Renal cortical epithelial cell (primary cell): ENCODE measurements around the gene RPL26. TPM values are rescaled to one million over a fixed set of nuclear protein-coding genes. Genes with fewer than 3 reads are reported as not detected.
"Not testable (repeated sequence)": the region's sequence is repeated elsewhere in the genome, so short reads cannot be mapped to it uniquely, and the experiment has no call there.

ENCODE experiments used
- DNase-seq: peaks from one replicate; pipeline ENCODE4 v3.0.0-alpha.2; 2011; ENCODE audit warnings: low read depth
- total RNA-seq: library from RNA; depleted of rRNA; stranded (reverse); fragments of >200 nt; gene quantifications from 2 replicates; pipeline ENCODE4 v1.2.3, GENCODE V29; 2014

The RPL26 gene
- total RNA-seq, 1 donor from 2014 or later: 4,087 TPM

GRCh38 chr17:8394497-8394896, 11.5 kb upstream of the RPL26 start:
- not testable (repeated sequence) for DNase-seq

- DNase-seq: peak; percentile 77
These were observed 10.7 kb upstream of the RPL26 start for GRCh38 chr17:8393470-8394231.

- no peak for DNase-seq
These were observed 9.9 kb upstream of the RPL26 start for GRCh38 chr17:8392674-8393469.

DNA sequence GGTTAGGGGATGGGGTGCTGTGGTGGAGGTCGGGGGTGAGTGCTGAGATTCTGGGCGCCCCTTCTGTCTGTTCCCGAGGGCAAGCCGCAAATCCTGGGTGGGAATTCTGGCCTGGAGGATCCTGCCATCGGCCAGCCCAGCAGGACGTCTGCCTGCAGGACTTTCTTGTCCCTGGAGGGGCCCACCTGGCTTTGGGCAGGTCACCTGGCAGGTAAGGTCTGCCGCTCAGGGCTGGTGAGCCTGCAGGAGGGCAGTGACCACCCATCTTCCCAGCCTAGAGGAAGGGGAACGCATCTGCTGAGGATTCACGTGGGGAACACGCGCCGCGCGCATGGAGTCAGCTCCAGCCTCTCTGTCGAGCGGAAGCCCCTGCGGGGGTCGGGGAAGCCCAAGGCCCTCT, 9.3 kb upstream of the RPL26 start:
- no peak for DNase-seq

GRCh38 chr17:8391711-8392110, 8.7 kb upstream of the RPL26 start:
- peak; percentile 13 for DNase-seq

GRCh38 chr17:8387914-8388651, 5.1 kb upstream of the RPL26 start:
- no peak for DNase-seq

DNA sequence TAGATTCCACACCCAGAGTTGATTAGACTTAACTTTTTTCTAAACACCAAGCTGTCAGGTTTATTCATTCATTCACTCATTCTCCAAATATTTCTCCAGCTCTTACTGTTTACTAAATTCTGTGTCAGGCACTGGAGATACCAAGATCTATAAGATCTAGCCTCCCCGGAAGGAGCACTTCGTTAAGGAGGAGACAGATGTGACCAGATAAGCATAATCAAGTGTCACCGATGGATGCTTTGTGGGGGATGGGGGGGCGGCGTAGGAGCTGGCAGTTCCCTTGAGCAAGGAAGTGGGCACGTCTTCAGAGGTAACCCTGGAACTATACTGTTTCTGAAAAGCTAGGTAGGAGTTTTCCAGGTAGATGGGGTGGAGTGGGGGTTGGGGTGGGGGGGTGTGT, 3.8 kb upstream of the RPL26 start:
- DNase-seq: no peak

DNA sequence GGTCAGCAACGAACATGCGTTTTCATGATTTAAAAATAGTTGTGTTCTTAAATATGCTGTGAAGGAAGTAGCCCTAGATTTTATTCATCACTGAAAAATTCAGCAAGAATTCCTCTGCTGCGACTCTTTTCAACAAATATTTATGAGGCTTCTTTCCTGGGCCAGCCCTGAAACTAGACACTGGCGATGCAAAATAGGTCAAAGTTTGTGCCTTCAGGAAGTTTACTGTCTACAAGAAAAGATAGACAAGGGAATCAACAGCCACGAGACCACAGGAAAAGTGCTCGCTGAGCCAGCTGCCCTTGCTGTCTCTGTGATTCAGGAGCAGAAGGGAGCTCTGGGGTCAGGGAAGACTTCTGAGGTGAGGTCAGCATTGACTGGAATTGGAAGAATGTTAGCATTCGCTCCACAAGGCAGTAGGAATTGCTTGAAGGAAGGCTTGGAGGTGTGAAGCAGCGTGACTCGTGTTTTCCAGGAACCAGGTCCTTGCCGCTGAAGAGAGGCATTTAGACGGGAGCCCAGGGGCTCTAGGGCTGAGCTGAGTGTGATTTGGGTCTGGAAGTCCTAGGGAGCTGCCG, 1.9 kb upstream of the RPL26 start:
- peak; percentile 94 for DNase-seq

- no peak for DNase-seq
These were observed 182 bp downstream of the RPL26 start for GRCh38 chr17:8382880-8383142.

DNA sequence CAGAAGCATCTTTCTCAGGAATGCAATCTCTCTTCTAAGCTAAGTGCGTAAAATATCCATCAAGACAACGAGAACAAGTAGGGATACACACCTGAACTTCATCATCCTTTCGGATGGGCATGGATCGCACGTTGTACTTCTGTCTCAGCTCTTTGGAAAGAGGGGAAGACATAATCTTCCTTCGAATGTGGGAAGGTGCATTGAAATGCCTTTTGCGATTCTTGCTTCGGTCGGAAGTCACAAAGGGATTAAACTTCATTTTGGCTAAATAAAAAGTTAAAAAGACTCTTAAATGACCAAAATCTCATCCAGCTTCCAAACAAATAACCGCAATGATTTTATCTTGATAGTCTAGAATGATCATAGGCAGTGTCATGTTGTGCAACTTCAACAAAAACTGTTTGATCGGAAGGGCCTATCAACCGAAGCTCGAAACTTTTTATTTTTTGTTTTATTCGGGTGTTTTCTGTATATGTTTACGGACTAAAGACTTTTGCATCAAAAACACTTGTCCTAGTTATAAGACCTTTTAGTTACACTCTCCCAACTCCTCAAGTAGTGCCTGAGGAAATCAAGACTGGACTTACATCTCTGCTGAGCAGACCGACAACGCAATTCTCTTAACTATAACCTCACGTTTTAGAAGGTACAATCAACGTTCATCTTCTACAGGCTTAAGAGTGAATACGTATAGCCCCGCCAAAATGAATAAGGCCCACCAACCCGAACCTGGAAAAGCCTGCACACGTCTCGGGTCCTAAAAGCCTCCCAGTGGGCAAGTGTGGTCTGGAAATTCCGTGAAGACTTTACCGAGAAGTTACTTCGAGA, 727 bp downstream of the RPL26 start:
- DNase-seq: no peak

DNA sequence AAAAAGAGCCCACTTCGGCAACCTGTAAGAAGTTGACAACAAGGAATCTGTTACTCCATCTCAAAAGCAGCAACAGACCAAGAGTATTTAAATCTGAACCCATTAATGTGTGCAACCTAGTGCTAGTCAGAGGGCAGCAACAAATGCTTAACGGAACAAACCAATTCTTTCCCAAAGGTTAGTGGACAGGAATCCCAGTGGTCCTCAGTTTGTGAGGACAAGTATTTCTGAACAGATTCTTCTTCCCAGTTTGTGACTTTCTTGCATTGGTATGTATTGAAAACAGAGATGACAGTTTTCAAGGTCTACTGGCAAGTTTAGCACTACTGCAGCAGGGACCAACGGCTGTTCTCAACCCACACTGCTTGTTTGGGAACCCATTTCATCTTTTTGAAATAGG, 2.9 kb downstream of the RPL26 start:
- DNase-seq: no peak

DNA sequence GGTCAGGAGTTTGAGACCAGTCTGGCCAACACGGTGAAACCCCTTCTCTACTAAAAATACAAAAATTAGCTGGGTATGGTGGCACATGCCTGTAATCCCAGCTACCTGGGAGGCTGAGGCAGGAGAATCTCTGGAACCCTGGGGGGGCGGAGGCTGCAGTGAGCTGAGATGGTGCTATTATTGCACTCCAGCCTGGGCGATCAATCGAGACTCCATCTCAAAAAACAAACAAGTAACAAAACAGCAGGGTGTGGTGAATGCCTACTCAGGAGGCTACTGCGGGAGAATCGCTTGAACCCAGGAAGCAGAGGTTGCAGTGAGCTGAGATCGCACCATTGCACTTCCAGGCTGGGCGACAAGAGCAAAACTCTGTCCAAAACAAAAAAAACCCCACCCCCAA, 4.9 kb downstream of the RPL26 start:
- DNase-seq: not testable (repeated sequence)

DNA sequence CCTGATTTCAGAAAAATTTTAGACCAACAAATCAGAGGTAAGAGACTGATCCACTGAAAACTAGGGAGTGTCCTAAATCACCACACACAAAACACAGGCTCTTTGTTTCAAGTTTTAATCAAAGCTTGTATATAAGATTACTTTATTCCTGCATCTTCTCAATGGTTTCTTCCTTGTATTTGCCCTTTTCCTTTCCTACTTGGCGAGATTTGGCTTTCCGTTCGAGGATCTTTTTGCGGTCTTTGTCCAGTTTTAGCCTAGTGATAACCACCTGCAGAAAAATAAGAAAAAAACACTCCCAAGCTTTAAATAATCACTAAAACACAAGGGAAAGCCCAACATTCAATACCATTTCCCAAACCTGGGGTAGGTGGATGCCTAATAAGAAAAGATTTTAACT, 5.6 kb downstream of the RPL26 start:
- no peak for DNase-seq

GRCh38 chr17:8376271-8377067, 6.5 kb downstream of the RPL26 start, which contains the start of gene KRABD2:
TSS of gene KRABD2 (minus strand) at chr17:8376704.
- DNase-seq: peak; percentile 65

- peak; percentile 65 for DNase-seq
These were observed 7.2 kb downstream of the RPL26 start for GRCh38 chr17:8375738-8376259.

GRCh38 chr17:8373856-8374255, 9.1 kb downstream of the RPL26 start:
- DNase-seq: not testable (repeated sequence)

DNA sequence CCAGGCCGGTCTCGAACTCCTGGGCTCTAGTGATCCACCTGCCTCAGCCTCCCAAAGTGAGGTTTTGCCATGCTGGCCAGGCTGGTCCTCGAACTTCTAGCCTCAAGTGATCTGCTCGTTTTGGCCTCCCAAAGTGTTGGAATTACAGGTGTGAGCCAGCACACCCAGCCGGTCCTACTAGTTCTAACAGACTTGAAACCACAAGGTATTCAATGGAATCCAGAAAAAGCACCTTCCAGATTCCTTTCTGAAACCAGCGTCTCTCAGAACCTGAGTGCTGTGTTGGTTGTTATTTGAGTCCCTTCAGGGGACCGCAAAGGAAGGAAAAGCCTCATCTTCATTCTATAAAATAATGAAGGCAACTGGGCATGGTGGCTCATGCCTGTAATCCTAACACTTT, 10.6 kb downstream of the RPL26 start:
- DNase-seq: no peak

DNA sequence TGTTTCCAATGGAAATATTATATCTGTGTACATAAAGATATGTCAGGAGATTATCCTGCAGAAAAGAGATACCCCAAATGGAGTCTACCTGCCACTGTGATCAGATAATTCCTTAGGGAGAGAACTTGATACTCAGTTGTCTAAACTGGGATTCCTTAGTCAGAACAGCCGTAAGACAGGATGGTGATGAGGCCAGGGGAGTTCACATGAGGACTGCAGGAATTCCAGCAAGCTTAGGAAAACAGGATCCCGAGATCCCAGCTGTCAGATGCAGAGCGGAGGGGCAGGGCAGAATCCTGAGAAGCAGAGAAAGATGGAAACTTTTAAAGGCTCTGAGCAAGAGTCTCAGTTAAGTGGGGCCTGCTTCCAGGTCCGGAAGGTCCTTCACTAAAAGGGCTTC, 11.2 kb downstream of the RPL26 start:
- no peak for DNase-seq

DNA sequence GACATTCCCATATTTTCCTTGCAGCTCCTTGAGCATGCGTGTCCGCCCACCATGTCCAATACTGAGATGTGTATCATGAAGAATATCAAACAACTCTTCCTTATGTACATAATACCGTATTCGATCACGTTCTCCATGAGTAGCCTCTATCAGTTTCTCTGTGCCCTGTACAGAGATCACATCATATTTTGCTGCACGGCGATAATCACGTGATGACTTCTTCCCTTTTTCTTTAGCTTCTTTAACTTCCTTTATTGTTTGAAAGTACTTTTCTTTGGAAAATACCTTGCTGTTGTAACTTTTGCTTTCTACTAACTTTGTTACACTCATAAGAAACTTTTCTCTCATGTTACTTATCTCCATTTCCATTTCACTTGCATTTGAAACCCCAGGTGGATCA, 13.0 kb downstream of the RPL26 start:
- DNase-seq: no peak

- no peak for DNase-seq
These were observed 14.8 kb downstream of the RPL26 start for GRCh38 chr17:8368193-8368592.
